SK-N-SH (cell line): ENCODE data around the gene PKP2. TPM values are rescaled to one million over a fixed set of nuclear protein-coding genes. Genes with fewer than 3 reads are reported as not detected.

Source experiments
- CTCF ChIA-PET: fragments of 300-600, 350-600 bp; formaldehyde crosslinking; extraction: SDS; loops from one replicate; lab custom pipeline; 2021; lab: Yijun Ruan, JAX
- POLR2A ChIA-PET: fragments of 350-600 bp; sonication (Branson Sonifier 250); formaldehyde crosslinking; extraction: SDS; loops from one replicate; lab custom pipeline; 2020; ENCODE audit warnings: antibody characterized with exemption, inconsistent platforms; lab: Yijun Ruan, JAX
- DNase-seq: peaks from one replicate; pipeline ENCODE4 v3.0.0; 2012
- H2AFZ ChIP-seq: fragments of 200-600 bp; sonication (generic); 2 replicates; pipeline ENCODE4 v1.8.1; 2016; ENCODE audit warnings: antibody characterized with exemption, mild to moderate bottlenecking, low read depth
- H3F3A ChIP-seq: fragments of 200-600 bp; sonication (generic); replicated peaks from 2 replicates; pipeline ENCODE3; 2016; ENCODE audit warnings: antibody characterized with exemption, mild to moderate bottlenecking; ENCODE audit not compliant: insufficient read depth
- H3K27ac ChIP-seq, 2 experiments: fragments of 200-500 bp in 1 of 2; fragments of 200-600 bp in 1 of 2; sonication (Bioruptor generic) in 1 of 2; sonication (generic), shearing (Covaris generic) in 1 of 2; 2 replicates each; pipeline versions ENCODE4 v1.5.1 to v1.6.1; 2014 to 2016; ENCODE audit warnings: low read depth in 2 of 2, inconsistent platforms in 1 of 2, low read length in 1 of 2, mild to moderate bottlenecking in 1 of 2, mixed read lengths in 1 of 2
- H3K27me3 ChIP-seq: fragments of 200-600 bp; sonication (generic), shearing (Covaris generic); 2 replicates; pipeline ENCODE4 v1.6.1; 2016; ENCODE audit warnings: mixed run types; ENCODE audit not compliant: insufficient read depth
- H3K36me3 ChIP-seq, 2 experiments: fragments of 200-500 bp in 1 of 2; fragments of 200-600 bp in 1 of 2; sonication (Bioruptor generic) in 1 of 2; sonication (generic) in 1 of 2; replicated peaks in 1 of 2; 2 replicates each; pipeline versions ENCODE3 to v1.5.1; 2014 to 2016; ENCODE audit warnings: low read length in 1 of 2, mild to moderate bottlenecking in 1 of 2; ENCODE audit not compliant: insufficient read depth in 2 of 2, control insufficient read depth in 1 of 2
- H3K4me1 ChIP-seq, 2 experiments: fragments of 200-500 bp in 1 of 2; fragments of 200-600 bp in 1 of 2; sonication (Bioruptor generic) in 1 of 2; sonication (generic), shearing (Covaris generic) in 1 of 2; 2 replicates each; pipeline versions ENCODE4 v1.5.1 to v1.6.1; 2014 to 2016; ENCODE audit warnings: low read depth in 1 of 2, low read length in 1 of 2, mixed run types in 1 of 2; ENCODE audit not compliant: insufficient read depth in 2 of 2, control insufficient read depth in 1 of 2
- H3K4me2 ChIP-seq: fragments of 200-600 bp; sonication (generic), shearing (Covaris generic); 2 replicates; pipeline ENCODE4 v1.6.1; 2017; ENCODE audit warnings: mixed run types
- H3K4me3 ChIP-seq, 2 experiments: fragments of 200-500 bp in 1 of 2; fragments of 200-600 bp in 1 of 2; sonication (Bioruptor generic) in 1 of 2; sonication (generic), shearing (Covaris generic) in 1 of 2; 2 replicates each; pipeline versions ENCODE4 v1.5.1 to v1.8.1; 2014 to 2016; ENCODE audit warnings: low read depth in 2 of 2, inconsistent platforms in 1 of 2, low read length in 1 of 2, mild to moderate bottlenecking in 1 of 2, mixed read lengths in 1 of 2, moderate library complexity in 1 of 2
- H3K79me2 ChIP-seq: fragments of 200-600 bp; sonication (generic); 2 replicates; pipeline ENCODE4 v1.8.1; 2017; ENCODE audit warnings: mild to moderate bottlenecking; ENCODE audit not compliant: insufficient read depth
- H3K9ac ChIP-seq: fragments of 200-600 bp; sonication (generic); 2 replicates; pipeline ENCODE4 v1.6.1; 2017; ENCODE audit warnings: mixed run types
- H3K9me2 ChIP-seq: fragments of 200-600 bp; sonication (generic); 2 replicates; pipeline ENCODE4 v1.6.1; 2017; ENCODE audit warnings: mixed run types
- H3K9me3 ChIP-seq: fragments of 200-600 bp; sonication (generic); 2 replicates; pipeline ENCODE4 v1.6.1; 2017; ENCODE audit warnings: mixed run types, mild to moderate bottlenecking, moderate library complexity
- H4K20me1 ChIP-seq: fragments of 200-600 bp; sonication (generic); 2 replicates; pipeline ENCODE4 v1.6.1; 2017; ENCODE audit warnings: mild to moderate bottlenecking, mixed run types; ENCODE audit not compliant: insufficient read depth
- CHD2 ChIP-seq: fragments of 150-350 bp; IDR thresholded peaks from 2 replicates; pipeline ENCODE4 v1.6.1; 2018; ENCODE audit warnings: low read length; ENCODE audit not compliant: partially characterized antibody
- ELF1 ChIP-seq: IDR thresholded peaks from 2 replicates; pipeline ENCODE4 v1.4.0; 2012
- EP300 ChIP-seq, 2 experiments: IDR thresholded peaks; 2 replicates each; pipeline versions ENCODE4 v1.4.0 to v1.6.1; 2012; ENCODE audit warnings: borderline replicate concordance in 1 of 2, low read depth in 1 of 2, low read length in 1 of 2
- FOSL2 ChIP-seq: IDR thresholded peaks from 2 replicates; pipeline ENCODE4 v1.4.0; 2012; ENCODE audit warnings: low read depth, mild to moderate bottlenecking, moderate library complexity, borderline replicate concordance
- FOXM1 ChIP-seq: IDR thresholded peaks from 2 replicates; pipeline ENCODE4 v1.4.0; 2012; ENCODE audit warnings: low read depth, mild to moderate bottlenecking
- GATA2 ChIP-seq: sonication (generic); formaldehyde crosslinking; IDR thresholded peaks from 2 replicates; pipeline ENCODE4 v1.5.0; 2020; ENCODE audit warnings: mild to moderate bottlenecking, missing genetic modification reagents
- JUND ChIP-seq: IDR thresholded peaks from 2 replicates; pipeline ENCODE4 v1.4.0; 2012
- MXI1 ChIP-seq: IDR thresholded peaks from 2 replicates; pipeline ENCODE4 v1.6.1; 2012; ENCODE audit warnings: mild to moderate bottlenecking, low read depth, low read length, improper control_type of control experiment
- NRF1 ChIP-seq: IDR thresholded peaks from 2 replicates; pipeline ENCODE4 v1.6.1; 2012; ENCODE audit warnings: low read depth, mild to moderate bottlenecking, low read length
- POLR2AphosphoS5 ChIP-seq: IDR thresholded peaks from 2 replicates; pipeline ENCODE4 v1.6.1; 2012; ENCODE audit warnings: low read depth, low read length
- RCOR1 ChIP-seq: fragments of 150-350 bp; IDR thresholded peaks from 2 replicates; pipeline ENCODE4 v1.6.1; 2017; ENCODE audit warnings: antibody characterized with exemption, low read length
- RFX5 ChIP-seq: IDR thresholded peaks from 2 replicates; pipeline ENCODE4 v1.6.1; 2012; ENCODE audit warnings: mild to moderate bottlenecking, improper control_type of control experiment, low read length
- RXRA ChIP-seq: IDR thresholded peaks from 2 replicates; pipeline ENCODE4 v1.4.0; 2012; ENCODE audit warnings: low read depth, mild to moderate bottlenecking, borderline replicate concordance
- SIN3A ChIP-seq: IDR thresholded peaks from 2 replicates; pipeline ENCODE4 v1.6.1; 2012; ENCODE audit warnings: low read depth, mild to moderate bottlenecking, low read length, moderate library complexity, borderline replicate concordance
- SMC3 ChIP-seq: IDR thresholded peaks from 2 replicates; pipeline ENCODE4 v1.6.1; 2012; ENCODE audit warnings: low read depth, low read length, improper control_type of control experiment
- TEAD4 ChIP-seq: IDR thresholded peaks from 2 replicates; pipeline ENCODE4 v1.4.0; 2012; ENCODE audit warnings: mild to moderate bottlenecking, borderline replicate concordance; ENCODE audit not compliant: insufficient read depth
- USF1 ChIP-seq: IDR thresholded peaks from 2 replicates; pipeline ENCODE4 v1.4.0; 2012; ENCODE audit warnings: low read depth, borderline replicate concordance
- USF2 ChIP-seq: fragments of 150-350 bp; IDR thresholded peaks from 2 replicates; pipeline ENCODE4 v1.6.1; 2017; ENCODE audit warnings: antibody characterized with exemption, low read length, low read depth, borderline replicate concordance
- WGBS: methylation state at CpG from one replicate; pipeline ENCODE4 v1.1.6; 2017; ENCODE audit warnings: low lambda C conversion rate; 5-methylcytosine and 5-hydroxymethylcytosine counted together
- polyA plus RNA-seq, 3 experiments: library from polyadenylated mRNA; depleted of rRNA; stranded (reverse); fragments of >200 nt; gene quantifications; 2 replicates each; pipeline ENCODE4 v1.2.3, GENCODE V29; 2012
- TF ChIP-seq, protein P1 (sequence below): fragments of 200-600 bp; sonication (generic); IDR thresholded peaks from 2 replicates; pipeline ENCODE4 v1.6.1; 2017; ENCODE audit warnings: antibody characterized with exemption, mild to moderate bottlenecking, moderate library complexity
- TF ChIP-seq, protein P2 (sequence below): IDR thresholded peaks from 2 replicates; pipeline ENCODE4; 2012

PKP2 gene
- polyA plus RNA-seq, 1 of the 3 experiments (the other 2 are of a cell fraction) = 0.10 TPM

DNA sequence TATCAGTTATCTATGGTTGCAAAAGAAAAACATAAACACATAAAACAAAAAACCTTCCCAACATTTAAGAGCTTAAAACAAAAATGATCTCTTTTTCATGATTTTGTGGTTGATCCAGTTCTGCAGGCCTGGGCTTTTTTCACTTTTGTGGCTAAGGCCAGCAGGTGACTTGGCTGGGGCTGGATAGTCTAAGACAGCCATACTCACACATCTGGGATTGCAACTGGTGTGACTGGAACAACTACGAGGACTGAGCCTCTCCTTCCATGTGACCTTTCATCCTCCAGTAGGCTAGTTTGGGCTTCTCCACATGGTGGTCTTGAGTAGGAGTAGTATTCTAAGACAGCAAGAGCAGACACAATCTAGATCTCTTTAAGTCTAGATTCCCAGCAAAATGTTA is 7.2 kb upstream of the PKP2 start:
- Histone ChIP-seq H2AFZ (no peak overlapping the region), H3K27ac (no peak overlapping the region), H3K9me3 (no peaks in the 10 kb centered on the region), H3K27me3 (no peaks in the 10 kb centered on the region), H3K4me1 (no peaks in the 10 kb centered on the region)
- TF ChIP-seq GATA2 (no peak), USF2 (no peak), TEAD4 (no peak), CHD2 (no peak), EP300 (IDR thresholded peaks at IDR 0.05; ENCODE audit: borderline replicate concordance in 1 of 2, low read depth in 1 of 2, low read length in 1 of 2) (no peak), NRF1 (no peak), FOXM1 (no peak), POLR2AphosphoS5 (no peak), ELF1 (no peak), JUND (no peak), MXI1 (no peak), RXRA (no peak), FOSL2 (no peak), USF1 (no peak), SMC3 (no peak), RCOR1 (no peak), SIN3A (no peak), RFX5 (no peak)
- TF ChIP-seq, protein P1, sequence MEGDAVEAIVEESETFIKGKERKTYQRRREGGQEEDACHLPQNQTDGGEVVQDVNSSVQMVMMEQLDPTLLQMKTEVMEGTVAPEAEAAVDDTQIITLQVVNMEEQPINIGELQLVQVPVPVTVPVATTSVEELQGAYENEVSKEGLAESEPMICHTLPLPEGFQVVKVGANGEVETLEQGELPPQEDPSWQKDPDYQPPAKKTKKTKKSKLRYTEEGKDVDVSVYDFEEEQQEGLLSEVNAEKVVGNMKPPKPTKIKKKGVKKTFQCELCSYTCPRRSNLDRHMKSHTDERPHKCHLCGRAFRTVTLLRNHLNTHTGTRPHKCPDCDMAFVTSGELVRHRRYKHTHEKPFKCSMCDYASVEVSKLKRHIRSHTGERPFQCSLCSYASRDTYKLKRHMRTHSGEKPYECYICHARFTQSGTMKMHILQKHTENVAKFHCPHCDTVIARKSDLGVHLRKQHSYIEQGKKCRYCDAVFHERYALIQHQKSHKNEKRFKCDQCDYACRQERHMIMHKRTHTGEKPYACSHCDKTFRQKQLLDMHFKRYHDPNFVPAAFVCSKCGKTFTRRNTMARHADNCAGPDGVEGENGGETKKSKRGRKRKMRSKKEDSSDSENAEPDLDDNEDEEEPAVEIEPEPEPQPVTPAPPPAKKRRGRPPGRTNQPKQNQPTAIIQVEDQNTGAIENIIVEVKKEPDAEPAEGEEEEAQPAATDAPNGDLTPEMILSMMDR = no peak
- TF ChIP-seq, protein P2, sequence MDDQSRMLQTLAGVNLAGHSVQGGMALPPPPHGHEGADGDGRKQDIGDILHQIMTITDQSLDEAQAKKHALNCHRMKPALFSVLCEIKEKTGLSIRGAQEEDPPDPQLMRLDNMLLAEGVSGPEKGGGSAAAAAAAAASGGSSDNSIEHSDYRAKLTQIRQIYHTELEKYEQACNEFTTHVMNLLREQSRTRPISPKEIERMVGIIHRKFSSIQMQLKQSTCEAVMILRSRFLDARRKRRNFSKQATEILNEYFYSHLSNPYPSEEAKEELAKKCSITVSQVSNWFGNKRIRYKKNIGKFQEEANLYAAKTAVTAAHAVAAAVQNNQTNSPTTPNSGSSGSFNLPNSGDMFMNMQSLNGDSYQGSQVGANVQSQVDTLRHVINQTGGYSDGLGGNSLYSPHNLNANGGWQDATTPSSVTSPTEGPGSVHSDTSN = no peak
- TF ChIP-seq, all 33 proteins: peak for 0
- POLR2A ChIA-PET = no interaction called here
- Histone ChIP-seq H3K79me2 (no peaks in the 10 kb centered on the region), H3K36me3 (no peaks in the 10 kb centered on the region), H3K9ac (no peak overlapping the region), H3K9me2 (no peaks in the 10 kb centered on the region), H4K20me1 (no peaks in the 10 kb centered on the region), H3K4me2 (no peak overlapping the region), H3F3A (no peaks in the 10 kb centered on the region), H3K4me3 (no peak overlapping the region)
- CTCF ChIA-PET = interaction anchor here (1.8 kb wide), 1 partner anchor 148 kb away, joined by 6 read pairs; the partner anchor contains the start of gene YARS2
- WGBS = 36% methylated on average over 1 of the region's 1 CpG
- DNase-seq = no peak
